Caco-2 (cell line): Measurements from ENCODE around the gene VDAC2. TPM values are rescaled to one million over a fixed set of nuclear protein-coding genes. Genes with fewer than 3 reads are reported as not detected.

Experiments
- BruUV-seq: library from RNA; stranded (reverse); fragments of 400-500 nt; replicated peaks from 2 replicates; lab custom pipeline; 2021; lab: Mats Ljungman, UMichigan
- CTCF ChIA-PET: fragments of 300-600 bp; sonication (Branson Sonifier 250); formaldehyde crosslinking; loops from one replicate; lab custom pipeline; 2022; ENCODE audit warnings: antibody characterized with exemption; lab: Charles Lee
- POLR2A ChIA-PET: fragments of 300-600 bp; sonication (Branson Sonifier 250); formaldehyde crosslinking; loops from one replicate; lab custom pipeline; 2022; ENCODE audit warnings: antibody characterized with exemption; lab: Charles Lee
- DNase-seq, 2 experiments: peaks; one replicate each; pipeline versions ENCODE4 v3.0.0 to v3.0.0-alpha.2; 2020 to 2022
- H3K27me3 ChIP-seq: replicated peaks from 2 replicates; pipeline ENCODE4 v1.6.0; 2011; ENCODE audit warnings: low read length; ENCODE audit not compliant: control insufficient read depth, insufficient read depth
- H3K36me3 ChIP-seq: 2 replicates; pipeline ENCODE4 v1.5.1; 2011; ENCODE audit warnings: low read length; ENCODE audit not compliant: control insufficient read depth, insufficient read depth
- H3K4me1 ChIP-seq: fragments of 250-450 bp; sonication (Bioruptor Pico); 2 replicates; pipeline ENCODE4 v1.5.1; 2020; ENCODE audit warnings: mild to moderate bottlenecking
- H3K4me3 ChIP-seq: 2 replicates; pipeline ENCODE4 v1.5.1; 2011; ENCODE audit warnings: low read depth, mild to moderate bottlenecking, control low read depth, low read length
- H3K9me3 ChIP-seq: fragments of 250-450 bp; sonication (Bioruptor Pico); 2 replicates; pipeline ENCODE4 v1.5.1; 2020; ENCODE audit warnings: mild to moderate bottlenecking, moderate library complexity
- H3K27ac Mint-ChIP-seq: one replicate; pipeline ENCODE4 v1.8.0; 2022; ENCODE audit warnings: mixed read lengths; ENCODE audit not compliant: unreplicated experiment
- H3K27me3 Mint-ChIP-seq: one replicate; pipeline ENCODE4 v1.8.0; 2022; ENCODE audit warnings: mixed read lengths; ENCODE audit not compliant: insufficient read depth, unreplicated experiment
- H3K36me3 Mint-ChIP-seq: one replicate; pipeline ENCODE4 v1.8.0; 2022; ENCODE audit warnings: mild to moderate bottlenecking, mixed read lengths; ENCODE audit not compliant: insufficient read depth, unreplicated experiment
- H3K4me1 Mint-ChIP-seq: one replicate; pipeline ENCODE4 v1.8.0; 2022; ENCODE audit warnings: low read depth, mixed read lengths; ENCODE audit not compliant: unreplicated experiment
- H3K4me3 Mint-ChIP-seq: one replicate; pipeline ENCODE4 v1.8.0; 2022; ENCODE audit warnings: mild to moderate bottlenecking, moderate library complexity, mixed read lengths; ENCODE audit not compliant: unreplicated experiment
- H3K9me3 Mint-ChIP-seq: one replicate; pipeline ENCODE4 v1.8.0; 2022; ENCODE audit warnings: mixed read lengths; ENCODE audit not compliant: unreplicated experiment
- CTCF ChIP-seq, 2 experiments: fragments of 200-600 bp in 1 of 2; IDR thresholded peaks; 1 replicate in 1 of 2; 2 replicates in 1 of 2; pipeline versions ENCODE4 v1.5.1 to v1.8.0; 2011 to 2022; ENCODE audit warnings: antibody characterized with exemption in 1 of 2, control low read depth in 1 of 2, inconsistent platforms in 1 of 2, low read depth in 1 of 2, low read length in 1 of 2, mild to moderate bottlenecking in 1 of 2, moderate library complexity in 1 of 2; ENCODE audit not compliant: insufficient read depth in 1 of 2, severe bottlenecking in 1 of 2, unreplicated experiment in 1 of 2
- intact Hi-C: fragments of 100-400 bp; cut with micrococcal nuclease; formaldehyde crosslinking; loops from one replicate; pipeline ENCODE4 v1.10.0; 2022; ENCODE audit not compliant: unreplicated experiment
- total RNA-seq: library from RNA; stranded (reverse); gene quantifications from 2 replicates; pipeline ENCODE4 v1.2.3, GENCODE V29; 2022

VDAC2 gene
- total RNA-seq, 1 experiment from 2014 or later: 244 TPM

- H3K4me3 ChIP-seq: no peak overlapping the region
- intact Hi-C loops: no loop called here
Measured at GRCh38 chr10:75276069-75276872, 65.7 kb downstream of the VDAC2 start.

GRCh38 chr10:75280236-75280635, 69.6 kb downstream of the VDAC2 start:
- BruUV-seq: no TSS peak
- TF ChIP-seq CTCF (IDR thresholded peaks at IDR 0.05; ENCODE audit: insufficient read depth in 1 of 2, low read depth in 1 of 2, low read length in 1 of 2, severe bottlenecking in 1 of 2, unreplicated experiment in 1 of 2): no peak

More at GRCh38 chr10:75276069-75276872, 65.7 kb downstream of the VDAC2 start:
- Histone ChIP-seq H3K4me1 (no peaks in the 10 kb centered on the region), H3K9me3 (no peaks in the 10 kb centered on the region), H3K27me3 (no peaks in the 10 kb centered on the region), H3K36me3 (no peaks in the 10 kb centered on the region)
- POLR2A ChIA-PET: no interaction called here
- Mint-ChIP-seq H3K4me3 (no peak overlapping the region), H3K36me3 (no peaks in the 10 kb centered on the region), H3K4me1 (no peaks in the 10 kb centered on the region), H3K9me3 (no peaks in the 10 kb centered on the region), H3K27ac (no peak overlapping the region), H3K27me3 (no peaks in the 10 kb centered on the region)
- no TSS peak for BruUV-seq
- no peak for TF ChIP-seq CTCF (IDR thresholded peaks at IDR 0.05; ENCODE audit: insufficient read depth in 1 of 2, low read depth in 1 of 2, low read length in 1 of 2, severe bottlenecking in 1 of 2, unreplicated experiment in 1 of 2)
- no peak for DNase-seq
- CTCF ChIA-PET: no interaction called here

More at GRCh38 chr10:75280236-75280635, 69.6 kb downstream of the VDAC2 start:
- H3K27ac Mint-ChIP-seq: no peak overlapping the region
- DNase-seq: no peak
- no peaks in the 10 kb centered on the region for H3K36me3 Mint-ChIP-seq
- peaks cover 10% of the 10 kb centered on the region for H3K4me1 Mint-ChIP-seq
- H3K36me3 ChIP-seq: no peaks in the 10 kb centered on the region
- intact Hi-C loops: no loop called here
- H3K4me1 ChIP-seq: peaks cover 7% of the 10 kb centered on the region; the same call in 1 of the 2 replicates
- no peaks in the 10 kb centered on the region for H3K9me3 Mint-ChIP-seq
- H3K9me3 ChIP-seq: no peaks in the 10 kb centered on the region
- H3K4me3 Mint-ChIP-seq: no peak overlapping the region
- no peak overlapping the region for H3K4me3 ChIP-seq
- H3K27me3 Mint-ChIP-seq: no peaks in the 10 kb centered on the region
- POLR2A ChIA-PET: no interaction called here
- H3K27me3 ChIP-seq: no peaks in the 10 kb centered on the region
- CTCF ChIA-PET: no interaction called here

Other genes with a start within 250 kb of the VDAC2 start
- gene SAMD8, start 99.1 kb upstream of the VDAC2 start, total RNA-seq: 25.2 and 26.9 TPM in 2 replicates
- 38.7 and 39.0 TPM in 2 replicates for gene COMTD1, start 25.2 kb downstream of the VDAC2 start, total RNA-seq
- 35.5 and 35.7 TPM in 2 replicates for gene ZNF503, start 191.0 kb downstream of the VDAC2 start, total RNA-seq
- gene LRMDA, start 220.8 kb downstream of the VDAC2 start, total RNA-seq: 18.5 and 21.6 TPM in 2 replicates